ENCODE measurements around the gene WBP1L.

DNA sequence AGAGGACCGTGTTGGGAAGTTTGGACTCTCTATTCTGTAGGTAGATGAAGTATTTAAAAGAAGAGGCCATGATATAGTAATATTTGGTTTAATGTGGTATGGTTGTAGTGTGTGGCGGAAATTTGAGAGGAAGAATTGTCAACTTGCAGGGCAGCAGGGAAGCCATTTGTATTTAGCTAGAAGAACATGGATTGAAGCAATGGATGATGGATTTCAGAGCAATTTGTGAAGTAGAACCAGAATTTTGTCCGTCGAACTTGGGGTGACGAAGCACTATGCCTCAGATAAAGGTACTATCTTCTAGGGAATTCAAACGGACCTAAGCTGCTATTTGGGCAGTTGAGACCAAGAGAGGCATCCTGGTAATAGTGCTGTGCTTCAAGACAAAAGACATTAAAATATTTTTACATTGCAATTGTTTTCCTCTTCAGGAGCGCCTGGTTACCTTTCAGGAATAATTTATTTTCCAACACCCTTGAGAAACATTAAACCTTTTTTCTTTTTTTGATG lies 615 bp upstream of the WBP1L start:
- no peak for TF ChIP-seq EP300 (IDR thresholded peaks at IDR 0.05)
- TF ChIP-seq, protein P1, sequence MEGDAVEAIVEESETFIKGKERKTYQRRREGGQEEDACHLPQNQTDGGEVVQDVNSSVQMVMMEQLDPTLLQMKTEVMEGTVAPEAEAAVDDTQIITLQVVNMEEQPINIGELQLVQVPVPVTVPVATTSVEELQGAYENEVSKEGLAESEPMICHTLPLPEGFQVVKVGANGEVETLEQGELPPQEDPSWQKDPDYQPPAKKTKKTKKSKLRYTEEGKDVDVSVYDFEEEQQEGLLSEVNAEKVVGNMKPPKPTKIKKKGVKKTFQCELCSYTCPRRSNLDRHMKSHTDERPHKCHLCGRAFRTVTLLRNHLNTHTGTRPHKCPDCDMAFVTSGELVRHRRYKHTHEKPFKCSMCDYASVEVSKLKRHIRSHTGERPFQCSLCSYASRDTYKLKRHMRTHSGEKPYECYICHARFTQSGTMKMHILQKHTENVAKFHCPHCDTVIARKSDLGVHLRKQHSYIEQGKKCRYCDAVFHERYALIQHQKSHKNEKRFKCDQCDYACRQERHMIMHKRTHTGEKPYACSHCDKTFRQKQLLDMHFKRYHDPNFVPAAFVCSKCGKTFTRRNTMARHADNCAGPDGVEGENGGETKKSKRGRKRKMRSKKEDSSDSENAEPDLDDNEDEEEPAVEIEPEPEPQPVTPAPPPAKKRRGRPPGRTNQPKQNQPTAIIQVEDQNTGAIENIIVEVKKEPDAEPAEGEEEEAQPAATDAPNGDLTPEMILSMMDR (IDR thresholded peaks at IDR 0.05): no peak

Data from tibial nerve (tissue), 4 donors.